Measurements from ENCODE around the gene CYP2U1.
"Not testable (repeated sequence)": the region's sequence is repeated elsewhere in the genome, so short reads cannot be mapped to it uniquely, and the experiment has no call there.

Gene CYP2U1

GRCh38 chr4:107917500-107917899 is 13.8 kb upstream of the CYP2U1 start:
- DNase-seq (ENCODE audit: low spot score) (no peak), FAIRE-seq (no peak)

- DNase-seq (ENCODE audit: low spot score) = no peak
- no peak for FAIRE-seq
Observed at GRCh38 chr4:107922486-107923473, 8.6 kb upstream of the CYP2U1 start.

- not testable (repeated sequence) for DNase-seq (ENCODE audit: low spot score); FAIRE-seq
Observed at GRCh38 chr4:107925713-107926112, 5.6 kb upstream of the CYP2U1 start.

- DNase-seq (ENCODE audit: low spot score); FAIRE-seq: not testable (repeated sequence)
Observed at GRCh38 chr4:107926875-107927274, 4.5 kb upstream of the CYP2U1 start.

- FAIRE-seq (peak; percentile 5), DNase-seq (ENCODE audit: low spot score) (no peak)
Observed at GRCh38 chr4:107931775-107932321, 499 bp downstream of the CYP2U1 start.

- no peak for FAIRE-seq
- DNase-seq (ENCODE audit: low spot score) = no peak
Observed at GRCh38 chr4:107935246-107935645, 3.9 kb downstream of the CYP2U1 start.

- FAIRE-seq = no peak
- no peak for DNase-seq (ENCODE audit: low spot score)
Observed at GRCh38 chr4:107937040-107937439, 5.7 kb downstream of the CYP2U1 start.

- DNase-seq (ENCODE audit: low spot score) (no peak), FAIRE-seq (peak; percentile 20)
Observed at GRCh38 chr4:107939307-107939706, 8.0 kb downstream of the CYP2U1 start.

GRCh38 chr4:107945809-107946208 is 14.5 kb downstream of the CYP2U1 start:
- no peak for DNase-seq (ENCODE audit: low spot score)
- FAIRE-seq = no peak

GRCh38 chr4:107950746-107951540 is 19.6 kb downstream of the CYP2U1 start:
- FAIRE-seq (no peak), DNase-seq (ENCODE audit: low spot score) (no peak)

- FAIRE-seq (no peak), DNase-seq (ENCODE audit: low spot score) (no peak)
Observed at GRCh38 chr4:107951551-107951950, 20.2 kb downstream of the CYP2U1 start.

GRCh38 chr4:107956011-107956410 is 24.7 kb downstream of the CYP2U1 start:
- FAIRE-seq (no peak), DNase-seq (ENCODE audit: low spot score) (no peak)

- FAIRE-seq (no peak), DNase-seq (ENCODE audit: low spot score) (no peak)
Observed at GRCh38 chr4:107966903-107967302, 35.6 kb downstream of the CYP2U1 start.

GRCh38 chr4:107967519-107967918 is 36.2 kb downstream of the CYP2U1 start:
- DNase-seq (ENCODE audit: low spot score); FAIRE-seq: not testable (repeated sequence)

- FAIRE-seq; DNase-seq (ENCODE audit: low spot score): not testable (repeated sequence)
Observed at GRCh38 chr4:107967921-107968320, 36.6 kb downstream of the CYP2U1 start.

- no peak for FAIRE-seq
- no peak for DNase-seq (ENCODE audit: low spot score)
Observed at GRCh38 chr4:107970063-107970798, 38.9 kb downstream of the CYP2U1 start.

GRCh38 chr4:107972605-107973004 is 41.3 kb downstream of the CYP2U1 start:
- FAIRE-seq (no peak), DNase-seq (ENCODE audit: low spot score) (no peak)

GRCh38 chr4:107974523-107974922 is 43.2 kb downstream of the CYP2U1 start:
- DNase-seq (ENCODE audit: low spot score) (no peak), FAIRE-seq (no peak)

- DNase-seq (ENCODE audit: low spot score) (no peak), FAIRE-seq (no peak)
Observed at GRCh38 chr4:107977482-107977881, 46.1 kb downstream of the CYP2U1 start.

- DNase-seq (ENCODE audit: low spot score) (no peak), FAIRE-seq (no peak)
Observed at GRCh38 chr4:107977966-107978705, 46.8 kb downstream of the CYP2U1 start.
